IPS-18a (cell line): ENCODE data around the gene GNAT1.

ENCODE experiments used
- H3K27ac ChIP-seq: one replicate; pipeline ENCODE4 v1.5.1; 2013; ENCODE audit warnings: low read length
- H3K27me3 ChIP-seq: one replicate; pipeline ENCODE4 v1.6.1; 2013; ENCODE audit warnings: mild to moderate bottlenecking, low read length; ENCODE audit not compliant: control insufficient read depth, insufficient read depth
- H3K36me3 ChIP-seq: one replicate; pipeline ENCODE4 v1.6.1; 2013; ENCODE audit warnings: low read depth, low read length; ENCODE audit not compliant: control insufficient read depth
- H3K4me1 ChIP-seq: one replicate; pipeline ENCODE4 v1.6.1; 2013; ENCODE audit warnings: low read depth, low read length; ENCODE audit not compliant: control insufficient read depth
- H3K4me3 ChIP-seq: one replicate; pipeline ENCODE4 v1.5.1; 2013; ENCODE audit warnings: low read length
- H3K9ac ChIP-seq: one replicate; pipeline ENCODE4 v1.6.1; 2013; ENCODE audit warnings: mild to moderate bottlenecking, low read length, moderate library complexity
- H3K9me3 ChIP-seq: one replicate; pipeline ENCODE4 v1.6.1; 2013; ENCODE audit warnings: low read depth, low read length; ENCODE audit not compliant: control insufficient read depth

GNAT1 gene

DNA sequence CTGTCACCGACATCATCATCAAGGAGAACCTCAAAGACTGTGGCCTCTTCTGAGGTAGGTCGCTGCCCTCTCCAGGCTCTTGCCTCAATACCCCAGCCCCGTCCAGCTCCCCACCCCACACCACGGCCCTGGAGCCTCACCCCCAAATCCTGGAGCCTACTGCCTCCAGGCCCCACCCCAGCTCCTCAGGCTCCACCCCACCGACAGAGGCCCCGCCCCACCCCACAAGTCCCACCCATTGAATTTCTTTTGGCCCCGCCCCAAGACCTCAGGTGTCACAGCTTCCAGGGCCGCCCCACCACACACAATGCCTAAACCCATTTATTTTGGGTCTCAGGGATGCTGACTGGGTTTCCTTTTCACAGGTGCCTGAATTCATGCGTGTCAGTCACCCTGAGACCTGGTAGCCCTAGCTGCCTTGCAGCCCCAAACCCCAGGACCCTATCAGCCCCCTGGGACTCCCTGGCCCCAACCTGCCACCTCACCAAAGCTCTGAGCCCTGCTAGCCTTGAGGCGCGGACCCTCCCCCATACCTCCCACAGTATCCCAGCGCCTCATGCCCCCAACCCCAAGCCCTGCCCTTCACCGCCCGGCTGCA lies 3.6 kb downstream of the GNAT1 start:
- H3K36me3 ChIP-seq, result no peaks in the 10 kb centered on the region
- peak overlapping the region; percentile 27 for H3K4me3 ChIP-seq
- no peak overlapping the region for H3K9ac ChIP-seq
- peaks cover 5% of the 10 kb centered on the region for H3K4me1 ChIP-seq
- H3K9me3 ChIP-seq, result no peaks in the 10 kb centered on the region
- H3K27ac ChIP-seq, result no peak overlapping the region
- peaks cover 6% of the 10 kb centered on the region for H3K27me3 ChIP-seq

DNA sequence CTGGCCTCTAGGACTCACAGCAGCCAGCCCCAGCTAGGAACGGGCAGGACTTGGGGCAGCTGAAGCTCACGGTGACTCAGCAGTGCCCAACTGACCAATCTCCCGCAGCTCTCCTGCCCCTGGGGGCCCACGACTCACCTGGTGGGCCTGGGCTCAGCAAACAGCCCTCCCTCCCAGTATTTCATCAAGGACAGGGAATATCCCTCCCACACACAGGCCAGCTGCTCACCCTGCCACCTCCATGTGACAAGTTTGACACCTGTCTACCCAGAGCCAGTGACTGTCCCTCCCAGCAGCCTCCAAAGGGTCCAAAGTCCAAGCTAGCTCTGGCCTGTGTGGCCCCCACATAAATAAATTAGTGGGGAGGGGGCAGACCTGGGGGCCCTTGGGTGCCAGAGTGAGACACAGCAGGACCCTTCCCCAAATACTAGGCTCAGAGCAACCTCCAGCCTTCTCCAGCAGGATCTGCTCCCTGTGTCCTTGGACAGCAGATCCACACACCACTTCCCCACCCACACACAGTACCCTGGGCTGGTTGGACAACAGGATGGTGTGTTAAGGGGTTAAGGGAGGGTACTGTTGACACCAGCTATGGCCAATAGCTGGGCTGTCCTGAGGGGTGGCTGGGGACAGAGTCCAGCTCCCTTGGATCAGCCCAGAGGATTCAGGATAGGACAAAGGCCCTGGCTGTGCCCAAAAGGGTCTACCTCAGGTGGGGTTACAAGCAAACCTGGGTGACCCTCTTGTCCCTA lies 4.3 kb downstream of the GNAT1 start:
- Histone ChIP-seq H3K9ac (no peak overlapping the region), H3K36me3 (no peaks in the 10 kb centered on the region), H3K4me3 (no peak overlapping the region), H3K27me3 (peaks cover 6% of the 10 kb centered on the region), H3K9me3 (no peaks in the 10 kb centered on the region), H3K4me1 (peaks cover 5% of the 10 kb centered on the region), H3K27ac (no peak overlapping the region)

DNA sequence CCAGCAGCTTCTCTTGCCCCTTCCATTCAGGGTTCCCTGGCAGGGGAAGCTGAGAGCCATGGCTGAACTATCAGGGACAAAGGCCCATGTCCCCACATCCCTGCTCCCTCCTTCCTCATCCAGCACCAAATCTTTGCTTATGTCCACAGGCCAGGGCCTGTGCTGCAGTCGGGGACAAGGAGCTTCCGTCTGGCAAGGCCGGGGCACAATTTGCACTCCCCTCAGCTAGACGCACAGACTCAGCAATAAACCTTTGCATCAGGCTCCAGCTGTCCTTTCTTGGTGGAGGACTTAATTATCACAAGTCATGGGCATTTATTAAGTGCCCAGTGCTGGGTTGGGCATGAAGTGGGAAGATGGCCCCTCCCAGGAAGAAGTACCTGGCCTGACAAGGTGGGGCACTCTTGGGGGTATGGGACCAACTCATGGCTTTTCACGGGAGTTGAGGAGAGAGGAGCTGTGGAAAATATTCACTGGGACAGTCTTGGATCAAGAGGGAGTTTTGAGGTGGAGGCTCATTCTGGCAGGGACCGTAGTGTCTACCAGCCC lies 4.9 kb downstream of the GNAT1 start:
- H3K4me1 ChIP-seq, result peaks cover 5% of the 10 kb centered on the region
- H3K9me3 ChIP-seq, result no peaks in the 10 kb centered on the region
- H3K4me3 ChIP-seq, result no peak overlapping the region
- no peaks in the 10 kb centered on the region for H3K36me3 ChIP-seq
- H3K27ac ChIP-seq, result no peak overlapping the region
- H3K9ac ChIP-seq, result no peak overlapping the region
- peaks cover 6% of the 10 kb centered on the region for H3K27me3 ChIP-seq

DNA sequence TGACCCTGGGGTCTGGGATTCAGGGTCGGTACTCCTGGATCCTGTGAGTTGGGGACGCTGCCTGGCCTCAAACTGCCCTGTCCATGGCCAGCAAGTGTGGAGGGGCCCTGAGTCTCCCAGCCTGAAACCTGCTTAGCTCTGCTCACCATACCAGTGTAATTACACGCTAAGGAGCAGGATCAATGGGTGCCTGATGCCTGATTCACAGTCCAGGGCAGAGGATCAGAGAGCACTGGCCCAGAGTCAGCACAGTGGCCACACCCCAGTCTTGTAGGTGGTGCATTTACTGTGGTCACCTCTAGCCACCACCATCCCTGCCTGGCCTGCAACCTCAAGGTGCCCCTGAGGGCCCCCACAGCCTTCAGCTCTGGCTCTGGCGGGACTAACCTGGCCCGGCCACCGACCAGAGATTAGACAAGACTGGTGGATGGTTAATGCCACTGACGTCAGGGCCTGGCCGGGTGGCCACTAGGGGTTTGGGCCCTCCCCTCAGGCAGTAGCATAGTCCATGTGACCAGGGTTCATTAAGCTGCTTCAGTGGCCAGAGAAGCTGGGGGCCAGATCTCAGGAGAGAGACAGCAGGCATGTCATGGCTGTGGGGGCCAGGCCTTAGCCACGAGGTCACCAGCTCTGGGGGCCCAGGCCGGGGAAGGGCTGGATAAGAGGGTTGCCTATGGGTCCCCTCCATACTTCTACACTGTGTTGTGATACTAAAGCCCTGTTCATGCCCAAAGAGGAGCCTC lies 10.3 kb downstream of the GNAT1 start:
- Histone ChIP-seq H3K27me3 (peaks cover 31% of the 10 kb centered on the region), H3K4me3 (no peak overlapping the region), H3K9me3 (no peaks in the 10 kb centered on the region), H3K9ac (no peak overlapping the region), H3K4me1 (peaks cover 2% of the 10 kb centered on the region), H3K36me3 (no peaks in the 10 kb centered on the region), H3K27ac (no peak overlapping the region)

DNA sequence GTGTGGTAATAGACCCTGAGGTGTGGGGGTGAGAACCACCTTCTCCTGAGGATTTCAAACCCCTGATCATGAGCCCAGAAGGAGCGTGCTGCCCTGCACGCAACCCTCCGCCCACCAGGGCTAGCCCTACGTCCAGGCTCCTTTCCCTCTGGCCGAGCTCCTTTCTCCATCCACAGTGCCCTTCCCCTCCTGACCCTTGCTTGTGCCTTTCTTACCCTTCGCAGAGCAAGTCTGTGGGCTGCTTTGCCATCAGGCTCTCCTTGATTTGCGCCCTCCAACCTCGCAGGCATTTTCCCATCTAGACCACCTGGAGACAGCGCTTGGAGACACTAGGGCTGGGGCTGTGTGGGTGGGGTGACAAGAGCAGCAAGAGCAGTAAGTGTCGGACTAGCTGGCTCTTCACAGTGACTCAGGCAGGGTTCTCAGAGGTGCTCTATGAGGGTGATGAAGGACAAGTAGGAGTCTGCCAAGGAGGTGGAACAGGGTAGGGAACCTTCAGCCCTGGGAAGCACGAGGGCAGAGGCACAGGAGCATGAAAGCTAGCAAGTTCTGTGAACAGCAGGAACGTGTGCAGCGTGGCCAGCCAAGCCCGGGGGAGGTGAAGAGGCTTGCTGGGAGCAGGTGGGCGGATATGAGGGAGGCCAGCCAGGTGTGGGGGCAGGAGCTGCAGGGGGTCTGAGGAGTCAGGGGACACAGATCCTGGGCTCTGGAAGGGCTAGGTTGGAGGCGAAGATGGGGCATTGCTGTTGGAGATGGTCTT lies 11.1 kb downstream of the GNAT1 start:
- H3K9me3 ChIP-seq, result no peaks in the 10 kb centered on the region
- H3K27ac ChIP-seq, result no peak overlapping the region
- peaks cover 35% of the 10 kb centered on the region for H3K27me3 ChIP-seq
- no peak overlapping the region for H3K4me3 ChIP-seq
- no peaks in the 10 kb centered on the region for H3K36me3 ChIP-seq
- peaks cover 2% of the 10 kb centered on the region for H3K4me1 ChIP-seq
- no peak overlapping the region for H3K9ac ChIP-seq

DNA sequence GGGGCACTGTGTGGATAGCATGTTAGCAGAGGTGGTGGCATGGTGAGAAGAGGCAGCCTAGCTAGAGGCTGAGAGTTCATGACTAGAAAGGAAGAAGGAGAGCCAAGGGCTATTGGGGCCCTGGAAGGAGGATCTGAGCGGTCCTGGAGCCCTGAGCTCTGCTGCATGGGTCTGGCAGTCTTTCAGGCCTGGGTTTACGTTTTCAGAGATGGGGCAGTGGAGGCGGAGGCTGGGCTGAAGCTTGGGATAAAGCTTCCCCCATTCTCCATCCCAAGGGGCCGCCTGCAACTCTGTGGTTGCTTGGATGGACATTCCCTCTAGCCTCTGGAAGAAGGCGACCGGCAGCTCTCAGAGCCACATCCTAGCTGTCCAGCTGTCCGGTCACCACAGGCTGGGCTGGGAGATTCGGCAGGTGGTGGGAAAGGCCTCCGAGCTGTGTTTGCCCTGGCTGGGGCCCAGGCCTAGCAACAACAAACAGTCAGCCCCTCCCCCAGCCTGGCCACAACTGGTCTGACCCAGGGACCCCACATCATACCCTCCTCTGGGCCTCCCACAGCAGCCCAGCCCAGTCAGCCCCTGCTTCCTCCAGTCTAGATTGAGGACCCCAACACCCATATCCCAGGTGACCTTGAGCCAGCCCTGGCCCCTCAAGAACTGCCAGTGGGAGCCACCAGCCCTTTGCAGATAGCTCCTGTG lies 11.9 kb downstream of the GNAT1 start:
- H3K4me1 ChIP-seq, result peaks cover 2% of the 10 kb centered on the region
- peaks cover 35% of the 10 kb centered on the region for H3K27me3 ChIP-seq
- H3K4me3 ChIP-seq, result no peak overlapping the region
- no peak overlapping the region for H3K27ac ChIP-seq
- no peak overlapping the region for H3K9ac ChIP-seq
- H3K9me3 ChIP-seq, result no peaks in the 10 kb centered on the region
- H3K36me3 ChIP-seq, result no peaks in the 10 kb centered on the region

DNA sequence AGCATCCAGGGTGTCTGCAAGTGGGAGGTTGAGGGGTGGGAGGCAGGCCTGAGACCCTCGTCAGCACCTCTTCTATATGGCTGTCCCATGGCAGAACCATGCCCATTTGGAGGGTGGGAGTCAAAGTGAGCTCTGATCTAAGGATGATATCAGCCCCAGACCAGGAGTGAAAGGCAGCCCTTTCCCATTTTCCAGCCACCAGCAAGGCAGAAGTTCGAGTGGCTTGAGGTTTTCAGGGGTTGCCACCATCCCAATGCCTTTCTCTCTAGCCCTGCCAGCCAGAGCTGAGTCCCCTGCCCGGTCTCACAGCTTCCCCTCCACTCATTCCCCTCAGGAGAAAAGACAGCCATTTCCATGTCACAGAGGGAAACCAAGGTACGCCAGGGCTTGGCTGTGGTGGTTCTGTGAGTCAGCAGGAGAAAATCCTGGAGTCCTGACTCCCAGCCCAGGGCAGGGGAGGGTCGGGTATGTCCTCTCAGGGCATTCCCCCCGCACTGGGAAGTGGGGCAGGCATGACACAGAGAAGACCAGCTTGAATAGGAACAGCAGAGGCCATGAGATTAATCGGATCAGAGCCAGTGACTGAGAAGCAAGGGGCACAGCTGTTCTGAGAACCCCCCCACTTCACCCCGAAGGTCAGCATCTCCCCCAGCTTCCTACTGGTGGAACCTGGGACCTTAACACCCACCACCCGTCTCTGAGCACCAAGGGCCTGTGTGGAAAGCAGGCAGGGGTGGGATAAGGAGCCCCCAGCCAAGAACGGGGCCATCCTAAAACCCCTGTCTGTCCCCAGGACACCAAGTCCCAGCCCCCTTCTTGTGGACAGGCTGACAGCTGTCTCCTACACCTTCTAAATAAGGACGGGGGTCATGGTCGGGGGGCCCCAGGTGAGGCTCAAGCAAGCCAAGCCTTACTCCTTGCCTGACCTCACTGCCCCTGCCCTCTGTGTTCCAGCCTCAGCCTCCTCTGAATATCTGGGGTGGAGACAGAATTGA lies 12.7 kb downstream of the GNAT1 start:
- peaks cover 35% of the 10 kb centered on the region for H3K27me3 ChIP-seq
- H3K9ac ChIP-seq, result no peak overlapping the region
- peaks cover 2% of the 10 kb centered on the region for H3K4me1 ChIP-seq
- H3K9me3 ChIP-seq, result no peaks in the 10 kb centered on the region
- no peak overlapping the region for H3K27ac ChIP-seq
- H3K4me3 ChIP-seq, result no peak overlapping the region
- no peaks in the 10 kb centered on the region for H3K36me3 ChIP-seq

DNA sequence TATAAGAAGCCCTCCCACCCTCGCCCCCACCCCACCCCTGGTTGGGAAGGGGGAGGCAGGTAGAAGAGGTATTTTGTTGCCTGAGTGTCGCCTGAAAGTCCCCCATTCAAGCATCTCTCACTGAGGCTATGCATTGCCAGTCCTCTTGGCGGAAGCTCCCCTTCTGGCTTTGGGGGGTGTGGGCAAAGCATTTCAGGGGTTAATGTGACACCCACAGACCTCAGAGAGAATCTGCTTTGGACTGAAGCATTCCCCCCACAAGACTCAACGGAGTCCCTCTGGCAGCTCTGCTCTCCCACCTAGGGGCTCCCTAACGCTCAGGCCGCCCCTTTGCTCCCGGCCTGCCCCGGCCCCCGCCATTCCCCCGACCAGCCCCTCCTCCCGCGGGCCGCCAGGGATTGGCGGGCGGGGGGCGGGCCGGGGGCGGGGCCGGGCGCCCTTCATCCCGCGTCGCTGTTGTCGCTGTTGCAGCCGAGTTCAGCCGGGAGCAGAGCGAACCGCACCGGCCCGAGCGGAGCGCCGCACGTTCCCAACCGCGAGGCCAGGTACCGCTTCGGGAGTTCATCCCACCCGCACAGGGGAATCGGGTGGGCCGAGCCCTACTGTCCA lies 13.5 kb downstream of the GNAT1 start, which contains the start of gene SLC38A3:
Gene SLC38A3, plus strand, starts transcription at position 468 of the 609 bp plus-strand sequence. CDS start 8,929 bp downstream, outside the sequence.
- peaks cover 35% of the 10 kb centered on the region for H3K27me3 ChIP-seq
- H3K36me3 ChIP-seq, result no peaks in the 10 kb centered on the region
- peak within 1 kb of the TSS; percentile 3 for H3K9ac ChIP-seq
- H3K27ac ChIP-seq, result no peak within 1 kb of the TSS
- H3K4me3 ChIP-seq, result peak within 1 kb of the TSS; percentile 59
- peaks cover 2% of the 10 kb centered on the region for H3K4me1 ChIP-seq
- no peaks in the 10 kb centered on the region for H3K9me3 ChIP-seq

DNA sequence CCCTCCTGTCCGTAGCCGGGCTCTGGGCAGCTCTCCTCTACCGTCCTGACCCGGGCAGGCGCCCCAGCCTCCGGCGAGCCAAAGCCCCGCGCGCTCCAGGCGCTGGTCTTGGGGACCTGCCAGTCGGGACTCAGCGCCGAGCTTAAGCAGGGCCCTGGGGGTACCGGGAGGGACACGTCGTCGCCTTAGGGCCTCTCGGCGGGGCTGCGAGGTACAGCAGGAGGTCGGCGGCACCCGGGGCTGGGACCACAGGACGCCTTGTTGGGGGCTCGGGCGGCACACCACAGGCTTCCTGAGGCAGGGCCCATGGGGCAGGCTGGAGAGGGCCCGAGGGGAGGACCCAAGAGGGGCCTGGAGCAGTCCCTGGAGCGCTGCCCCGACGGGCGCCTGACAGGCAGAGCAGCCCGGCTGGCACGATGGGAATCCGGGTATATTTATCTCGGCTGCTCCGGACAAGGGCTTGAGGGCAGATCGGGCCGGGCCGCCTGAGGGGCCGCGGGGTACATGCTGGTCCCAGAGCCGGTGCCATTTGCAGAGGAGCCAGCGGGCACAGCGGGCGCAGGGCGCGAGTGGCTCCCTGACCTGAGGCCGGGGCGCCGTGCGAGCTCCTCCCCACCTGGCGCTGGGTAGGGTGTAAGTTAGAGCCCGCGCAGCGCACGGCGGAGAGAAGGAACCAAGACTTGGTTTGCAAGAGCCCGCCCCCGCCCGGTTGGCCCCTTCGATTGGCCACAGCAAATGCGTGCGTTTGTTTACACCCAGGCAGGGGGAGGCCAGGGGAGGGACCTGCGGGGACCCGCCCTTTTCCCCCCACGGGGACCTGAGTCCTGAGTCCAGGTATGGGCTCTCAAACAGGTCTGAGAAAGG lies 14.2 kb downstream of the GNAT1 start:
- Histone ChIP-seq H3K27ac (no peak overlapping the region), H3K36me3 (no peaks in the 10 kb centered on the region), H3K27me3 (peaks cover 35% of the 10 kb centered on the region), H3K4me1 (peaks cover 4% of the 10 kb centered on the region), H3K9me3 (no peaks in the 10 kb centered on the region), H3K4me3 (peak overlapping the region; percentile 59), H3K9ac (peak overlapping the region; percentile 3)
